HepG2 (cell line): ENCODE data around the gene RAD1. TPM values are rescaled to one million over a fixed set of nuclear protein-coding genes. Genes with fewer than 3 reads are reported as not detected.
A peak's percentile ranks its signal among the peaks of the same experiment; 100 is the strongest.

Source experiments
- AFF4 ChIP-seq: sonication (generic); formaldehyde crosslinking; IDR thresholded peaks from 2 replicates; pipeline ENCODE4 v1.4.0; 2020; ENCODE audit warnings: missing genetic modification reagents
- E2F2 ChIP-seq: sonication (generic); formaldehyde crosslinking; IDR thresholded peaks from 2 replicates; pipeline ENCODE4 v1.4.0; 2020; ENCODE audit warnings: missing genetic modification reagents, borderline replicate concordance
- EP300 ChIP-seq, 3 experiments: sonication (generic) in 1 of 3; formaldehyde crosslinking in 1 of 3; IDR thresholded peaks; 2 replicates each; pipeline versions ENCODE4 v1.5.1 to v1.6.1; 2011 to 2020; ENCODE audit warnings: low read depth in 2 of 3, low read length in 2 of 3, borderline replicate concordance in 1 of 3, improper control_type of control experiment in 1 of 3, mild to moderate bottlenecking in 1 of 3, missing genetic modification reagents in 1 of 3, moderate library complexity in 1 of 3
- FIP1L1 ChIP-seq: fragments of 200-400 bp; formaldehyde crosslinking; IDR thresholded peaks from 2 replicates; pipeline ENCODE4 v1.6.1; 2018; ENCODE audit warnings: low read depth, mild to moderate bottlenecking, low read length, moderate library complexity, borderline replicate concordance; ENCODE audit not compliant: insufficient read depth
- GLI4 ChIP-seq: sonication (generic); formaldehyde crosslinking; IDR thresholded peaks from 2 replicates; pipeline ENCODE4 v1.5.1; 2020; ENCODE audit warnings: missing genetic modification reagents, mild to moderate bottlenecking, moderate library complexity, borderline replicate concordance
- MTA1 ChIP-seq: sonication (generic); formaldehyde crosslinking; IDR thresholded peaks from 2 replicates; pipeline ENCODE4 v1.4.0; 2020; ENCODE audit warnings: missing genetic modification reagents, mild to moderate bottlenecking, borderline replicate concordance
- MXD3 ChIP-seq: IDR thresholded peaks from 2 replicates; pipeline ENCODE4 v1.6.1; 2016; ENCODE audit warnings: mild to moderate bottlenecking, missing biosample characterization, missing genetic modification reagents
- NFKBIZ ChIP-seq: IDR thresholded peaks from 2 replicates; pipeline ENCODE4 v1.6.1; 2018; ENCODE audit warnings: missing genetic modification reagents, missing compliant biosample characterization
- SRSF9 ChIP-seq: fragments of 200-400 bp; formaldehyde crosslinking; IDR thresholded peaks from 2 replicates; pipeline ENCODE4 v1.6.1; 2018; ENCODE audit warnings: borderline replicate concordance, mild to moderate bottlenecking, low read depth, low read length; ENCODE audit not compliant: insufficient read depth, poor library complexity, severe bottlenecking
- TFDP1 ChIP-seq: IDR thresholded peaks from 2 replicates; pipeline ENCODE4 v1.6.1; 2016; ENCODE audit warnings: missing compliant biosample characterization, missing genetic modification reagents, borderline replicate concordance
- TOPORS ChIP-seq: sonication (generic); formaldehyde crosslinking; IDR thresholded peaks from 2 replicates; pipeline ENCODE4 v1.8.0; 2023; ENCODE audit warnings: mild to moderate bottlenecking, missing genetic modification reagents
- ZNF124 ChIP-seq: sonication (generic); formaldehyde crosslinking; IDR thresholded peaks from 2 replicates; pipeline ENCODE4 v1.4.0; 2020; ENCODE audit warnings: missing genetic modification reagents
- ZNF160 ChIP-seq: sonication (generic); formaldehyde crosslinking; IDR thresholded peaks from 2 replicates; pipeline ENCODE4 v1.8.0; 2022; ENCODE audit warnings: mild to moderate bottlenecking, inconsistent platforms, missing genetic modification reagents
- ZNF383 ChIP-seq: sonication (generic); formaldehyde crosslinking; IDR thresholded peaks from 2 replicates; pipeline ENCODE4 v1.4.0; 2020; ENCODE audit warnings: missing genetic modification reagents, mild to moderate bottlenecking, borderline replicate concordance
- ZNF572 ChIP-seq: sonication (generic); formaldehyde crosslinking; IDR thresholded peaks from 2 replicates; pipeline ENCODE4 v1.5.1; 2020; ENCODE audit warnings: mild to moderate bottlenecking, missing genetic modification reagents
- ZNF687 ChIP-seq: sonication (generic); formaldehyde crosslinking; IDR thresholded peaks from 2 replicates; pipeline ENCODE4 v1.5.1; 2020; ENCODE audit warnings: mild to moderate bottlenecking, missing genetic modification reagents, moderate library complexity
- polyA plus RNA-seq, 8 experiments: library from polyadenylated mRNA; depleted of rRNA in 3 of 8; stranded (reverse) in 7 of 8; unstranded in 1 of 8; fragments of >200 nt; fragmentation: Illumina TruSeq in 4 of 8; extraction: Trizol in 4 of 8; gene quantifications; 2 replicates each; pipeline versions ENCODE4 v1.2.1 to v1.2.3, GENCODE V29; 2011 to 2016; ENCODE audit warnings: low read depth in 4 of 8, missing spikeins in 1 of 8, mixed read lengths in 1 of 8; ENCODE audit not compliant: insufficient read depth in 1 of 8
- total RNA-seq, 5 experiments: library from RNA; depleted of rRNA; stranded (reverse); fragments of >200 nt; fragmentation: Illumina TruSeq; extraction: Trizol; gene quantifications; 2 replicates each; pipeline ENCODE4 v1.2.3, GENCODE V29; 2016; ENCODE audit warnings: low read depth in 1 of 5

Gene RAD1
- total and polyA plus RNA-seq, 2 of the 13 experiments (the other 11 are each of a cell fraction or from before 2014, with no cell fraction given) = 14.7 to 39.1 TPM

GRCh38 chr5:34915139-34915855 lies at the start of gene RAD1, which contains the start of gene BRIX1 (continued):
- TF ChIP-seq ZNF687 (CRISPR knock-in tag) = peak; percentile 88
- no peak; the same call in 1 of the 2 replicates for TF ChIP-seq AFF4 (CRISPR knock-in tag)
- peak; percentile 77; the same call in 1 of the 2 replicates for TF ChIP-seq MTA1 (CRISPR knock-in tag)
- TF ChIP-seq FIP1L1 = no peak
- peak; percentile 92 for TF ChIP-seq TFDP1 (CRISPR knock-in tag)
- peak; percentile 60; the same call in 1 of the 2 replicates for TF ChIP-seq TOPORS
- no peak for TF ChIP-seq GLI4 (CRISPR knock-in tag)
- no peak for TF ChIP-seq ZNF160 (CRISPR knock-in tag)
- TF ChIP-seq EP300 (IDR thresholded peaks at IDR 0.05; ENCODE audit: low read depth in 2 of 2, low read length in 2 of 2) = no peak; a peak in 1 of 4 replicates
- 0 out of 2 replicates have a peak, but pooled peaks have one; percentile 15 for TF ChIP-seq EP300 (CRISPR knock-in tag; IDR thresholded peaks at IDR 0.05; ENCODE audit: borderline replicate concordance)
- TF ChIP-seq ZNF124 (CRISPR knock-in tag) = no peak
- TF ChIP-seq NFKBIZ (CRISPR knock-in tag) = peak; percentile 51
- TF ChIP-seq ZNF572 (CRISPR knock-in tag) = no peak
- peak; percentile 86; the same call in 1 of the 2 replicates for TF ChIP-seq MXD3 (CRISPR knock-in tag)
- no peak; the same call in 1 of the 2 replicates for TF ChIP-seq E2F2 (CRISPR knock-in tag)
- peak; percentile 81; the same call in 1 of the 2 replicates for TF ChIP-seq ZNF383 (CRISPR knock-in tag)
- no peak for TF ChIP-seq SRSF9
